Activated CD4-positive, alpha-beta T cell treated with anti-CD3 and anti-CD28 coated beads, Interleukin-2, amount 10 ng/mL, durations not matched to agents 24 days and 14 days (primary cell): Measurements from ENCODE around the gene TRAPPC10. TPM values are rescaled to one million over a fixed set of nuclear protein-coding genes. Genes with fewer than 3 reads are reported as not detected.

Experiments
- DNase-seq: peaks from one replicate; pipeline ENCODE4 v3.0.0; 2022
- H3K27ac Mint-ChIP-seq: one replicate; pipeline ENCODE4 v1.8.0; 2022; ENCODE audit warnings: mild to moderate bottlenecking, mixed read lengths
- H3K27me3 Mint-ChIP-seq: one replicate; pipeline ENCODE4 v1.8.0; 2022; ENCODE audit warnings: mixed read lengths
- H3K36me3 Mint-ChIP-seq: one replicate; pipeline ENCODE4 v1.8.0; 2022; ENCODE audit warnings: low read depth, mild to moderate bottlenecking, mixed read lengths
- H3K4me1 Mint-ChIP-seq: one replicate; pipeline ENCODE4 v1.8.0; 2021; ENCODE audit warnings: mixed read lengths
- H3K4me3 Mint-ChIP-seq: one replicate; pipeline ENCODE4 v1.8.0; 2022; ENCODE audit warnings: mild to moderate bottlenecking, moderate library complexity, mixed read lengths
- H3K9me3 Mint-ChIP-seq: one replicate; pipeline ENCODE4 v1.8.0; 2021; ENCODE audit warnings: mixed read lengths
- intact Hi-C: fragments of 100-400 bp; cut with micrococcal nuclease; formaldehyde crosslinking; loops from one replicate; pipeline ENCODE4 v1.15.1; 2023
- total RNA-seq: library from RNA; stranded (reverse); gene quantifications from 2 replicates; pipeline ENCODE4 v1.2.3, GENCODE V29; 2022

TRAPPC10 gene
- total RNA-seq, 1 donor from 2014 or later, result 75.0 TPM

DNA sequence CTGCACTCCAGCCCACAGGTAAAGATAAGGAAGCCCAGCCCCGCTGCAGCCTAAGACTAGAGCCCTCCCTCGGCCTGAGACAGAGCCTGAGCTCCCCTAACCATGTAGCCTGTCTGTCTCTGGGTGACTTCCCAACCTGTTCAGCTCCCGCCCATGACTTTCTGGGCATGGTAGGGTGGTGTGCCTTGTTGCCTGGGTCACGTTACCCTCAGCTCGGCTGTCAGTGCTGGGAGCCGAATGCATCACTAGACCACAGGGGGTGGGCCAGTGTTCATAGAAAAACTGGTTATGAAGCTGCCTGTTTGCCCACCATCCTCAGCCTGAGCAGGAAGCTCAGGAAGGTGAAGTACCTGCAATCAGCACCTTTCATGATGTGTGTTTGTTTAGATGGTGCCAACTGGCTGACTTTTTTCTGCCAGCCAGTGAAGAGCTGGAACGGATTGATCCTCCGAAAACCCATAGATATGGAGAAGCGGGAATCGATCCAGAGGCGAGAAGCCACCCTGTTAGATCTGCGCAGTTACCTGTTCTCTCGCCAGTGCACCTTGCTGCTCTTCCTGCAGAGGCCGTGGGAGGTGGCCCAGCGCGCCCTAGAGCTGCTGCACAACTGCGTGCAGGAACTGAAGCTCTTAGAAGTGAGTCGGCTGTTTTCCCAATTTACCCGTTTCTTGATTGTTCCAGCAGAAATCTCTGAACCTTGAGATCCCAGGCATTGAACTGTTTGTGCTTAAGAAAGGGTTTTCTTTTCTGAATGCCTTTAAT, 51.2 kb downstream of the TRAPPC10 start:
- H3K36me3 Mint-ChIP-seq, result peaks cover 47% of the 10 kb centered on the region
- intact Hi-C loops, result no loop called here
- DNase-seq, result no peak
- H3K4me3 Mint-ChIP-seq, result no peak overlapping the region
- no peaks in the 10 kb centered on the region for H3K9me3 Mint-ChIP-seq
- H3K4me1 Mint-ChIP-seq, result peaks cover 40% of the 10 kb centered on the region
- peak overlapping the region; percentile 31 for H3K27ac Mint-ChIP-seq
- no peaks in the 10 kb centered on the region for H3K27me3 Mint-ChIP-seq

DNA sequence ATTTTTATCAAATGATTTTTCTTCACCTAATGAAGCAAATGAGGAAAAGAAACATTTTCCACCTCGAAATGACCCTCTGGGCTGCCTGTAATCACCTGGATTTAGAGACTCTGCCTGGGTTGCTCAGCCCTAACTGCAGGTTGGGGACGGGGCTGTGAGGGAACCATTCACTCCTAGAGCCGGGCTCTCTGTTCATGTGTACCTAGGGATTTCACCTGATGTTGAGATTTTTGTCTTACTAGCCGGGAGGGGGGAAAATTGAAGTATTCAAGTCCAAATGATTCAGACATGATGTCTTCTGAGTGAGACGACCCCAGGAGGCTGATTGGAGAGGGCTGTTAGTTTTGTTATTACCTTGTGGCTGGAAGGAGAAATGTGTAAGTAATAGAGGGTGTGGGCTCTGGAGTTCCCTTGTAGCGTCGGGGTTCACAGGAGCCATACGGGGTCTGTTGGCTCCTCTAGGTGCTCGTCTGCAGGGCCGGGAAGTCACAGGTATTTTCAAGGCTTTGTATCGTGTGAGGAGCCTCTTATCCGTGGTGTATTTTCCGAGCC, 52.8 kb downstream of the TRAPPC10 start:
- peak overlapping the region; percentile 95 for H3K27ac Mint-ChIP-seq
- no peaks in the 10 kb centered on the region for H3K9me3 Mint-ChIP-seq
- DNase-seq, result no peak
- H3K27me3 Mint-ChIP-seq, result no peaks in the 10 kb centered on the region
- intact Hi-C loops, result no loop called here
- peak overlapping the region; percentile 73 for H3K4me3 Mint-ChIP-seq
- peaks cover 38% of the 10 kb centered on the region for H3K4me1 Mint-ChIP-seq
- H3K36me3 Mint-ChIP-seq, result peaks cover 47% of the 10 kb centered on the region

DNA sequence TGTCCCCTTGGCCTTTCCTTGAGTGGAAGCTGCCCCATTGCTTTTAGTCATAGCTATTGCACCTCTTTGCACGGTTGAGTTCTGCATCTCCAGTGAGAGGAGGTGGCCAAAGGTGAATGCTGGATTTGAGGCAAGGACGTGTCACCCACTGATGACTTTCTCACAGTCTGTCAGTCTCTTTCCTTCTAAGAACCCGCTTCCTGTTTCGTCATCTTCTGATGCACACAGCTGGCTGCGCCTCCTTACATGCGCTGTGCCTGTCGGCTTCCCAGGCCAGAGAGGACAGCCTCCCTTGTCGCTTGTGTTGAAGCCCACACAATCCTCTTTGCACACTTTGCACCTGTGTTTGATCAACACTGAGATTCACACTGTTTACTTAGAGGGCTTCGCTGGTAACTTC, 53.3 kb downstream of the TRAPPC10 start:
- Mint-ChIP-seq H3K4me3 (peak overlapping the region; percentile 73), H3K27me3 (no peaks in the 10 kb centered on the region), H3K4me1 (peaks cover 38% of the 10 kb centered on the region), H3K27ac (peak overlapping the region; percentile 95), H3K9me3 (no peaks in the 10 kb centered on the region), H3K36me3 (peaks cover 49% of the 10 kb centered on the region)
- peak; percentile 93 for DNase-seq
- intact Hi-C loops, result no loop called here

DNA sequence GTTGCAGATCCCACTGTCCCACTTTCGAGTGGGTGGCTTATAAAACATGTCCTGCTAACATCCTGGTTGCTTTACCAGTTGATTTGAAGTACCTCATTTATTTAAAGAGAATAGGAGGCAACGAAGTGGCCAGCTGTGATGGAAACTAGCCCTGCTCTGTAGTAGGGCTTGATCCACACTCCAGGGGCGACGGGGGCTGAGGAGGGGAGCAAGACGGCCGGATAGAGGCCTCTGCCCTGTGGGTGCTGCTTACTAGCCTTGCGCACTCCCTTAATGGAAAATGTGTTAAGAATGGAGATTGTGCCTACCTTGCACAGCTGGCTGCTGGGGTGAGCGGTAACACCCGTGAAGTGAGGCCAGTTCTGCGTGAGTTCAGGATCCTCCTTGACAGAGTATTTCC, 54.0 kb downstream of the TRAPPC10 start:
- no peaks in the 10 kb centered on the region for H3K27me3 Mint-ChIP-seq
- H3K9me3 Mint-ChIP-seq, result no peaks in the 10 kb centered on the region
- H3K4me1 Mint-ChIP-seq, result peaks cover 38% of the 10 kb centered on the region
- intact Hi-C loops, result no loop called here
- peaks cover 49% of the 10 kb centered on the region for H3K36me3 Mint-ChIP-seq
- H3K4me3 Mint-ChIP-seq, result peak overlapping the region; percentile 73
- no peak for DNase-seq
- peak overlapping the region; percentile 95 for H3K27ac Mint-ChIP-seq

DNA sequence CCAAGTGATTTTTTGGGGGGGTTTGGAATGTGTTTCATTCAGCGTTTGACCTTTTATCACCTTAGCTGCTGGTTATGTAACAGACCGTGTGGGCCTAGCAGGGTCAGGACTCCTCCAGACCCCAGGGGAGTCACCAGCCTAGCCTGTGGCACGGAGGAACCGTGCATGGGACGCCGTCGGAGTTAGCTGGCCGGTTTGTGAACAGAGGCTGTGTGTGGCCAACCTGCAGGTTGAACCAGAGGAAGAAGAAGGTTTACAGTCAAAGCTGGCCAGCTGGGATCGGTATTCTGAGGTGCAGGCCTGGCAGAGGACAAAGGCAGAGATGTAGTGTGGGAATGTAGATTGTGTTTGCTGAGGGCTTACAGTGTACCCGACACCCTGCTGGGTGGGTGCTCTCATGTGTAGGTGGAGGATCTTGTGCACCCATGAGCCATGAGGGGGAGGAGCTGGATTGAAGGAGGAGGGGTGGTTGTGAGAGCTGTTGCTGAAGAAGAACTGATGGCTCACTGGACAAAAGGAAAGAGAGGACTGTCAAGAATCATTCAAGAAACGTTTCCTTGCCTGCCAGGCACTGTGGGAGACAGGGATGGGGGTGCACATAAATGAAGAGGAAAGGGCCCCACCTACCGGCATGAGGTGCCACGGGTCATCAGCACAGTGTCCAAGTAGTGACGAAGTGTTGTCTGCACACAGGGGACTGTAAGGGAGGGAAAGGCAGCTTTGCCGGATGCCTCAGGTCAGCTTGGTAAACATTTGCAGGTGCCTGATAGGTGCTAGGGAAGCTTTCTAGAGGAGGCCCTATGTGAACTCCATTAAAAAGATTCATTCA, 55.1 kb downstream of the TRAPPC10 start:
- Mint-ChIP-seq H3K36me3 (peaks cover 53% of the 10 kb centered on the region), H3K4me3 (no peak overlapping the region), H3K27me3 (no peaks in the 10 kb centered on the region), H3K9me3 (no peaks in the 10 kb centered on the region), H3K4me1 (peaks cover 38% of the 10 kb centered on the region), H3K27ac (peak overlapping the region; percentile 6)
- no peak for DNase-seq
- intact Hi-C loops, result no loop called here

DNA sequence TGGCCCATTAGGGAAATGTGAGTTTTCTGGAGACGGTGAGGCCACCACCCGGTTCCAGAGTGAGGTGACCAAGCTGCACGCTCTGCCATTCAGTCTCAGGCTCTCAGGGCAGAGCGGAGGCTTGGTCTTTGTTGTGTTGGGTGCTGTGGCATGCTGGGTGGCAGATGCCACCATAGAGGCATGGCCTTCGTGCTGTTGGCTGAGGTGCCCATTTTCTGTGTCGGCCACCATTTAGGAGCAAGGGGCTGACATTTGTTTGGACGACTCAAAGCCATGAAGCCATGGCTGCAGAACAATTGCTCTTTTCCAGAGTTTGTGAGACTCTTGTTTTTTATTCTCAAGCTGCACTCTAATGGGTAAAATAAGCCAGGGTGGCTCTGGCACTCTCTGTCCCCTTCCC, 58.3 kb downstream of the TRAPPC10 start:
- peaks cover 61% of the 10 kb centered on the region for H3K36me3 Mint-ChIP-seq
- H3K27ac Mint-ChIP-seq, result no peak overlapping the region

DNA sequence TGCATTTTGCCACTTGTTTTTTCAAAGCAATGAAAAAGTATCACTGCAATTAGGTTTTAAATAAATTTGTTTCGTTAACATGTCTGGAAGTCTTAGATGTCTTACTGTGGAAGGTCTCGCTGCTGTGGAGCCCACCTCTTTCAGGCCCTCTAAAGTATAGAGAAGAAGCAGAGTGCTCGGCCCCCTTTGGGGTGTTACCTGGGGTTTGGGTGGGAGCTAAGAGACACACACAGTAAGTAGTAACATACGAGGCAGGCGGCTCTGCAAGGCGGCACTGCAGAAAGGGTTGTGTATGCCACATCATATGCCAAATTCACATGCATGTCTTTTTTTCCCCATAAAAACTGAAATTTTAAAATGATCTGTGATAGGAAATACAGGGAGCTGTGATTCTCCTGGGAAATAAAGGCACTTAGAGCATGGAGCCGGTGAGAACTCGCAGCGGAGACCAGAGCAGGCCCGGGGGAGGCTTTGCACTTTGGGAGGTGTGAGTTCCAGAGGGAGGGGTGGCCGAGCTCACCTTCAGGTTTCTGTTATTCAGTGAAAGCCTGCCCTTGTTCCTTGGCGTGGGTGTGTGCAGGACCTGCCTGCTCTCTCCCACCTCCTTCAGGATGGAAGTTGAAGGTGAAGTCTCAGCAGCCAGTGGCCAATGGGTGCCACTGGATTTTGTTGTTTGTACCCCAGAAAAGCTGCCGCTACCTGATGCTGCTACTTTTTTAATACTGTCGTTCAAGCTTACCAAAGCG, 59.4 kb downstream of the TRAPPC10 start:
- no peak overlapping the region for H3K27ac Mint-ChIP-seq
- intact Hi-C loops, result no loop called here
- H3K27me3 Mint-ChIP-seq, result no peaks in the 10 kb centered on the region
- no peak overlapping the region for H3K4me3 Mint-ChIP-seq
- peaks cover 21% of the 10 kb centered on the region for H3K4me1 Mint-ChIP-seq
- H3K9me3 Mint-ChIP-seq, result no peaks in the 10 kb centered on the region
- H3K36me3 Mint-ChIP-seq, result peaks cover 59% of the 10 kb centered on the region
- DNase-seq, result no peak

More for the DNA sequence above, 58.3 kb downstream of the TRAPPC10 start:
- DNase-seq, result no peak
- Mint-ChIP-seq H3K27me3 (no peaks in the 10 kb centered on the region), H3K9me3 (no peaks in the 10 kb centered on the region), H3K4me3 (no peak overlapping the region), H3K4me1 (peaks cover 28% of the 10 kb centered on the region)
- intact Hi-C loops, result no loop called here

DNA sequence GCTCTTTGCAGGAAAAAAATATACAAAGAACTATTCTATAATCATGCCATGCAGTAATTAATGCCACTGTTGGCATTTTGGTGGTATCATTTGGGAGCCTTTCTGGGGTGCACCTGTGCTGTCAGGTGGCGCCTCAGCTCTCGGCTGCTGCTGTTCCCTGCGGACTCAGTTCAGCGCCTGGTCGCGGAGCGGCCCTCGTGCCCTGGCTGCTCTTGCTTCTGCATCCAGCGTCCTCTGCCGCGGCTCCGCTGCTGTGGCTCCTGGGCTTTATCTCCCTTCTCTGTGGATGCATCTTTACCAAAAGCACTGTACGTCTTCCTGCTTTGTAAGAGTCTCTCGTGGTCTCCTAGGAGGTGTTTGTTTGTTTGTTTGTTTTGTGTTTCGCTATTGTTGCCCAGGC, 60.0 kb downstream of the TRAPPC10 start:
- Mint-ChIP-seq H3K27me3 (no peaks in the 10 kb centered on the region), H3K4me3 (no peak overlapping the region), H3K27ac (no peak overlapping the region), H3K9me3 (no peaks in the 10 kb centered on the region), H3K4me1 (peaks cover 21% of the 10 kb centered on the region), H3K36me3 (peaks cover 59% of the 10 kb centered on the region)
- intact Hi-C loops, result no loop called here
- DNase-seq, result no peak

DNA sequence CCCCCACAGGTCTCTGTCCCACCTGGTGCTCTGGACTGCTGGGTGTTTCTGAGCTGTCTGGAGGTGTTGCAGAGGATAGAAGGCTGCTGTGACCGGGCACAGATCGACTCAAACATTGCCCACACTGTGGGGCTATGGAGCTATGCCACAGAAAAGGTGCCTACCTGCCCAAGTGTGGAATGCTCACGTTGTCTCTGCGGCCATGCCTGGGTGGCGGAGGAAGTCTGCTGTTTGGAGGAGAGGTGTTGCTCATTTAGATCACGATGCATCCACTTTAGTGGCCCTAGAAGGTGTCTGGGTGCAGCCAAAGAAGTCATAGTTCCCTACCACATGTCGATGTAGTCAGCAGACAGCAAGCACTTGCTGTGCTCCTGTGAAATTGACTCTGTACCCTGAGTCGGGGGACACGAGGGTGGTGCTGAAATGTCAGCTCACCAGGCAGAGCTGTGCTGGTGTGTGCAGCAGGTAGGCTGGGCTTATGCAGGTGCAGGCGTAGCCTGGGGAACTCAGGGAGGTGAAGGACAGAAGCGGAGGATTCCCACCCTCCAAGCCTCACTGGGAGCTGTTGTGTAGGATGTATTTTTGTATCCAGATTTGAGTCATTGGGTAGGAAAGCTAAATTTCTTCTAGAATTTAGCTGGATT, 62.3 kb downstream of the TRAPPC10 start:
- Mint-ChIP-seq H3K36me3 (peaks cover 60% of the 10 kb centered on the region), H3K4me3 (no peak overlapping the region), H3K27ac (peak overlapping the region; percentile 18), H3K27me3 (no peaks in the 10 kb centered on the region), H3K9me3 (no peaks in the 10 kb centered on the region), H3K4me1 (peaks cover 28% of the 10 kb centered on the region)
- intact Hi-C loops, result no loop called here
- DNase-seq, result no peak

DNA sequence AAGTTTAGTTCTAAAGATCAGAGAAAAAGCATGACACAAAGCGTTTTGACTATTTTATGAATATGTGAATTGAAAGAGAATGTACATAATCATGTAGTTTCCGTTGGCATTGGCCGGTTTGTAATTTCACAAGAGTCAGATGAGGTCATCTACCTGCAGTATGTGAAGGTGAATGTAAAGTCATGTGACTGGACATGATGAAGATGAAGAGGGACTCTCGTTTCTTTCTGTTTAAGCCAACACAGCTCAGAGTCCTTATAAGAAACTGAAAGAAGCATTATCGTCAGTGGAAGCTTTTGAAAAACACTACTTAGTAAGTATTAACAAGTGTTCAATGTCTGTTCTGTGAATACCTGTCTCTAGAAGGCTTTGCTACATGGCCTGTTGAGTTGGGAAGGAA, 64.2 kb downstream of the TRAPPC10 start:
- H3K9me3 Mint-ChIP-seq, result no peaks in the 10 kb centered on the region
- peaks cover 39% of the 10 kb centered on the region for H3K4me1 Mint-ChIP-seq
- intact Hi-C loops, result no loop called here
- H3K27ac Mint-ChIP-seq, result peak overlapping the region; percentile 76
- H3K36me3 Mint-ChIP-seq, result peaks cover 65% of the 10 kb centered on the region
- H3K4me3 Mint-ChIP-seq, result no peak overlapping the region
- no peaks in the 10 kb centered on the region for H3K27me3 Mint-ChIP-seq
- DNase-seq, result no peak

DNA sequence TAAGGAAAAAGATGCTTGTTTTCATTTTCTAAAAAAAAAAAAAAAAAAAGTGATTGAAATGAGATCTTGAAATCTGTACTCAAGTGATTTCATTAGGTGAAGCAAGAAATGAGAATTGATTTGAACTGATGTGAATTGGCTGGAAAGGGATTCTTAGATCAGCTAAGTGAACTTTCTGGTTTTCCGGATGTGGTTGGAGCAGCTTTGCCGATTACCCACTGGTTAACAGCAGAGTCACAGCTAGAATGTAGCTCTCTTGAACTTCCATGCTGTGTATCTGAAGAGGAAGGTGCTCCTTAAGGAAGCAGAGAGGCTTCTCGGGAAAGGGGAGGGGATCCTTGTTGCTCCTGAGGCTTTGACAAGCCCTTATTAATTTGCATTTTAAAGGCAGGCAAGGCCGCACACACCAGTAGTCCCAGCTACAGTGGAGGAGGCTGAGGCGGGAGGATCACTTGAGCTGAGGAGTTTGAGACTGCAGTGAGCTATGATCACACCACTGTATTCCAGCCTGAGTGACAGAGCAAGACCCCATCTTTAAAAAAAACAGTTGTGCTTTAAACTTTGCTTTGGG, 66.4 kb downstream of the TRAPPC10 start:
- H3K36me3 Mint-ChIP-seq, result peaks cover 77% of the 10 kb centered on the region
- no peak for DNase-seq
- no peaks in the 10 kb centered on the region for H3K27me3 Mint-ChIP-seq
- peak overlapping the region; percentile 73 for H3K27ac Mint-ChIP-seq
- H3K4me1 Mint-ChIP-seq, result peaks cover 60% of the 10 kb centered on the region
- peak overlapping the region; percentile 48 for H3K4me3 Mint-ChIP-seq
- intact Hi-C loops, result no loop called here
- H3K9me3 Mint-ChIP-seq, result no peaks in the 10 kb centered on the region

DNA sequence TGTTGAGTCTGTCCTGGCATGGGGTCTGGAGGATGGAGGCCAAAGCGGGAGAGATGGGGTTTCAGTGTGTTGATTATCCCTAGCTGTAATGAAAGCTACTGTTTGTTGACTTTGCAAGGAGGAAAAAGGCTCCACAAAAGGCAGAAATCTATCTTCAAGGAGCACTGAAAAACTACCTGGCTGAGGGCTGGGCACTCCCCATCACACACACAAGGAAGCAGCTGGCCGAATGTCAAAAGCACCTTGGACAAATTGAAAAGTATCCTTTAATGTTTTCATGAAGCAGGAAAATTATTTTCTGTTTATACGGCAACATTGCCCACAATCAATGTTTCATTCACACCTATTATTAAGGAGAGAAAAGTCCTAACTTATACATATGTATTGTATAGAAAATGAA, 67.3 kb downstream of the TRAPPC10 start:
- H3K4me3 Mint-ChIP-seq, result no peak overlapping the region
- peak overlapping the region; percentile 80 for H3K27ac Mint-ChIP-seq
- H3K4me1 Mint-ChIP-seq, result peaks cover 65% of the 10 kb centered on the region
- no peaks in the 10 kb centered on the region for H3K27me3 Mint-ChIP-seq
- intact Hi-C loops, result no loop called here
- peaks cover 75% of the 10 kb centered on the region for H3K36me3 Mint-ChIP-seq
- DNase-seq, result no peak
- H3K9me3 Mint-ChIP-seq, result no peaks in the 10 kb centered on the region

DNA sequence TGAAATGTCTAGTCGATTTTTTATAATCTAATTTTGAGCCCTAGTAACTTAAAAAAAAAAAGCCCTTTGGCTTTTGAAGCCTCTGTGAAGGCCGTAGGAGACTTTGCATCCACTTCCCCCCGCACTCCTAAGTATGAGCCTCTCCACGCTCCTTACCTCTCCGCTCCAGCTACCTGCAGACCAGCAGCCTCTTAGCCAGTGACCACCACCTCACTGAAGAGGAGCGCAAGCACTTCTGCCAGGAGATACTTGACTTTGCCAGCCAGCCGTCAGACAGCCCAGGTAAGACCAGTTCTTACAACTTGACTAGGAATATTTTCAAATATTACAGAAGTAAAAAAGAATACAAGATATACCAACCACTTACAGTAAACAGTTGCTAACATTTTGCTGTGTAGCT, 67.7 kb downstream of the TRAPPC10 start:
- H3K27me3 Mint-ChIP-seq, result no peaks in the 10 kb centered on the region
- DNase-seq, result no peak
- no peaks in the 10 kb centered on the region for H3K9me3 Mint-ChIP-seq
- intact Hi-C loops, result no loop called here
- peaks cover 69% of the 10 kb centered on the region for H3K4me1 Mint-ChIP-seq
- H3K36me3 Mint-ChIP-seq, result peaks cover 77% of the 10 kb centered on the region
- H3K4me3 Mint-ChIP-seq, result no peak overlapping the region
- H3K27ac Mint-ChIP-seq, result peak overlapping the region; percentile 80
